ENCODE measurements around the gene ABT1. TPM values are rescaled to one million over a fixed set of nuclear protein-coding genes. Genes with fewer than 3 reads are reported as not detected.

Gene ABT1
- total RNA-seq, 1 donor from 2014 or later: 25.5 TPM

- no peak for DNase-seq (ENCODE audit: low spot score, unreplicated experiment)
- H3K36me3 Mint-ChIP-seq (ENCODE audit: insufficient read depth): peaks cover 2% of the 10 kb centered on the region
- no peak overlapping the region for H3K27ac Mint-ChIP-seq
- H3K4me1 Mint-ChIP-seq (ENCODE audit: low read depth): no peaks in the 10 kb centered on the region
- H3K4me3 Mint-ChIP-seq (ENCODE audit: low read depth): no peak overlapping the region
- H3K9me3 Mint-ChIP-seq (ENCODE audit: low read depth): peaks cover 4% of the 10 kb centered on the region
- H3K27me3 Mint-ChIP-seq: peaks cover 24% of the 10 kb centered on the region
- TF ChIP-seq CTCF (IDR thresholded peaks at IDR 0.05; ENCODE audit: unreplicated experiment): no peak
Measured at GRCh38 chr6:26588965-26589364, 7.8 kb upstream of the ABT1 start.

GRCh38 chr6:26592649-26593048, 4.1 kb upstream of the ABT1 start:
- H3K27me3 Mint-ChIP-seq: peaks cover 5% of the 10 kb centered on the region
- no peak for DNase-seq (ENCODE audit: low spot score, unreplicated experiment)
- H3K36me3 Mint-ChIP-seq (ENCODE audit: insufficient read depth): peaks cover 2% of the 10 kb centered on the region
- no peak for TF ChIP-seq CTCF (IDR thresholded peaks at IDR 0.05; ENCODE audit: unreplicated experiment)
- H3K4me1 Mint-ChIP-seq (ENCODE audit: low read depth): peaks cover 4% of the 10 kb centered on the region
- H3K4me3 Mint-ChIP-seq (ENCODE audit: low read depth): no peak overlapping the region
- no peak overlapping the region for H3K27ac Mint-ChIP-seq
- peaks cover 4% of the 10 kb centered on the region for H3K9me3 Mint-ChIP-seq (ENCODE audit: low read depth)

DNA sequence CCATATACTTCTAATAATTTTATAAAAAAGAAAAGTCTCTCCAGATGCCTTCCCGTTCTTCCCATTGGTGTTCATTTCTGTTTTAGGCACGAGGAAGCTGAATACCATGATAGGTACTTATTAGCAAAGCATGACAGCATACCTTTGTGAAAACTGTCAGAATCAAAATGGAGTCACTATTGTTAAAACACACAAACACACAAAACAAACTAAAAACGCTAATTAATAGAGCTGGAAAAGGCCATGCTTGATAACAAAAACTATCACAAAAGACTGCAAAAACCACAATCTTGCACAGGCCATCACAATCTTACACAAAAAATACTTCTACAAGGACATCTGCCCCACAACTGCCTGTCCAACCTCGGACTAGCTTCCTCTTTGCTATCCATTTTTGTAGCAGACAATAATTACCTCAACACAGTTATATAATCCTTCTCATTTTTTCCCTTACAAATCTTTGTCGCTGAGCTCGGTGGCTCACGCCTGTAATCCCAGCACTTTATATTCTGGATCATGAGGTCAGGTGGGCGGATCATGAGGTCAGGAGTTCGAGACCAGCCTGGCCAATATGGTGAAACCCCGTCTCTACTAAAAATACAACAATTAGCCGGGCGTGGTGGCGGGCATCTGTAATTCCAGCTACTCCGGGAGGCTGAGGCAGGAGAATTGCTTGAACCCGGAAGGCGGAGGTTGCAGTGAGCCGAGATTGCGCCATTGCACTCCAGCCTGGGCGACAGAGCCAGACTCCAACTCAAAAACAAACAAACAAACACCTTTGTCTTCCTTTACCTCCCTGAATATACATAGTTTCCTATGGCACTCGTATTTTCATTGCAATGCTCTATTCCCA, 3.2 kb upstream of the ABT1 start:
- no peak for DNase-seq (ENCODE audit: low spot score, unreplicated experiment)
- Mint-ChIP-seq H3K36me3 (ENCODE audit: insufficient read depth) (peaks cover 2% of the 10 kb centered on the region), H3K27me3 (peaks cover 5% of the 10 kb centered on the region), H3K27ac (no peak overlapping the region), H3K4me1 (ENCODE audit: low read depth) (peaks cover 9% of the 10 kb centered on the region), H3K4me3 (ENCODE audit: low read depth) (no peak overlapping the region), H3K9me3 (ENCODE audit: low read depth) (peaks cover 4% of the 10 kb centered on the region)
- TF ChIP-seq CTCF (IDR thresholded peaks at IDR 0.05; ENCODE audit: unreplicated experiment): no peak

GRCh38 chr6:26594131-26594498, 2.6 kb upstream of the ABT1 start:
- peaks cover 4% of the 10 kb centered on the region for H3K9me3 Mint-ChIP-seq (ENCODE audit: low read depth)
- H3K27ac Mint-ChIP-seq: no peak overlapping the region
- no peak for DNase-seq (ENCODE audit: low spot score, unreplicated experiment)
- TF ChIP-seq CTCF (IDR thresholded peaks at IDR 0.05; ENCODE audit: unreplicated experiment): no peak
- H3K27me3 Mint-ChIP-seq: peaks cover 5% of the 10 kb centered on the region
- H3K4me1 Mint-ChIP-seq (ENCODE audit: low read depth): peaks cover 9% of the 10 kb centered on the region
- peaks cover 2% of the 10 kb centered on the region for H3K36me3 Mint-ChIP-seq (ENCODE audit: insufficient read depth)
- H3K4me3 Mint-ChIP-seq (ENCODE audit: low read depth): no peak overlapping the region

DNA sequence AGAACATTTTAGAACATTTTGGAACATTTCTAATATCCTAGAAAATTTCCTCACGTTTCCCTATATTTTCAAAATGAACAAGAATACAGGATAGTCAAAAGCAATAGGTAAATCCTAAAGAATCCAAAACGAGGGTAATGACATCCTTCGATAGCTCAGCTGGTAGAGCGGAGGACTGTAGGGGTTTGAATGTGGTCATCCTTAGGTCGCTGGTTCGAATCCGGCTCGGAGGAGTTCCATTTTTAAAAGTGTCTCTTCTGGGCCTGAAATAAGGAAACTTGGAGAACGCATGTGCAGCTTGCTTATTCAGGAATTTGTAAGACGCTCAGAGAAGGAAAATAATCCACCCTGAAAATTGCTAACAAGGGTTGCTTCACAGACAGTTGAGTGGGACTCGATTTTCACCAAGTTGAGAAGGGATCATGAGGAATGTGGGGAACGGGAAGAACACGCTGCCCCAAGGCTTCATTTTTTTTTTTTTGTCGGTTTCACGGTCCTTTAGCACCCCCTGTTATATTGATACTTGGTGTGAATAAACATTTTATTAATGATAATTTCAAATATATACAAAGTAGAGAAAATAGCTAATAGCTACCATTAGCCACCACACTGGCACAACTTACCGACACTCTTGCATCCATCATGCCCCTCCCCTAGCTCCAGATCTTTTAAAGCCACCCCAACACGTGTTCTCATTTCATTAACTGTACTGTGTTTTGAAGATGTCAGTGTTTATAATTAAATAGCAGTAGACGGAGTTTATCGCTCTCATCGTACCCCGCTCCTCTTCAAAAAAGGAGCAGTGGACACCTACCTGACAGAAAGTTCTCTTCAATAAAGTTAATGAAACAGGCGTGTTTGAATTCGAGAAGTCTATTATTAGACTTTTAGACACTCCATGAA, 1.8 kb upstream of the ABT1 start:
- Mint-ChIP-seq H3K36me3 (ENCODE audit: insufficient read depth) (peaks cover 3% of the 10 kb centered on the region), H3K27ac (no peak overlapping the region), H3K4me3 (ENCODE audit: low read depth) (no peak overlapping the region), H3K27me3 (peaks cover 1% of the 10 kb centered on the region), H3K9me3 (ENCODE audit: low read depth) (peaks cover 4% of the 10 kb centered on the region), H3K4me1 (ENCODE audit: low read depth) (peaks cover 9% of the 10 kb centered on the region)
- TF ChIP-seq CTCF (IDR thresholded peaks at IDR 0.05; ENCODE audit: unreplicated experiment): no peak
- no peak for DNase-seq (ENCODE audit: low spot score, unreplicated experiment)
